Measurements from ENCODE around the gene UBE2D2.

The UBE2D2 gene

GRCh38 chr5:139565411-139566305 lies 4.5 kb downstream of the UBE2D2 start:
- ChIA-PET CTCF (interaction anchor here (0.5 to 3.2 kb wide), 4 partner anchors 9 to 579 kb away, joined by 3 to 15 read pairs (median 4); no protein-coding TSS in a partner anchor), POLR2A (no interaction called here)
- TF ChIP-seq FOXK2 (IDR thresholded peaks at IDR 0.05) (no peak), LEF1 (IDR thresholded peaks at IDR 0.05; ENCODE audit: borderline replicate concordance) (no peak), BHLHE40 (IDR thresholded peaks at IDR 0.05; ENCODE audit: borderline replicate concordance) (no peak), NFRKB (IDR thresholded peaks at IDR 0.05) (no peak), ELF4 (IDR thresholded peaks at IDR 0.05) (no peak), TARDBP (IDR thresholded peaks at IDR 0.05) (no peak), SP1 (IDR thresholded peaks at IDR 0.05) (no peak), SUZ12 (IDR thresholded peaks at IDR 0.05) (no peak), ZNF384 (IDR thresholded peaks at IDR 0.05) (no peak), ARNT (IDR thresholded peaks at IDR 0.05) (no peak), HDGF (IDR thresholded peaks at IDR 0.05; ENCODE audit: borderline replicate concordance) (no peak), FOXA1 (IDR thresholded peaks at IDR 0.05) (no peak), CTBP1 (IDR thresholded peaks at IDR 0.05; ENCODE audit: borderline replicate concordance) (no peak), PKNOX1 (IDR thresholded peaks at IDR 0.05) (no peak)
- no peak for DNase-seq (ENCODE audit: extremely low spot score)

- DNase-seq (ENCODE audit: extremely low spot score) = no peak
- ChIA-PET POLR2A (no interaction called here), CTCF (interaction anchor here (0.5 to 3.2 kb wide), 3 partner anchors 8 to 215 kb away, joined by 5 to 15 read pairs (median 7); no protein-coding TSS in a partner anchor)
- TF ChIP-seq SUZ12 (IDR thresholded peaks at IDR 0.05) (no peak), ELF4 (IDR thresholded peaks at IDR 0.05) (no peak), LEF1 (IDR thresholded peaks at IDR 0.05; ENCODE audit: borderline replicate concordance) (no peak)
Measured at GRCh38 chr5:139566611-139567010, 5.5 kb downstream of the UBE2D2 start.

- ChIA-PET POLR2A (interaction anchor here (1.4 kb wide), 1 partner anchor 9 kb away, joined by 7 read pairs; the partner anchor contains the start of gene UBE2D2), CTCF (interaction anchor here (0.6 kb wide), 2 partner anchors 10 to 30 kb away, joined by 3 to 4 read pairs; no protein-coding TSS in a partner anchor)
- DNase-seq (ENCODE audit: extremely low spot score) = no peak
- TF ChIP-seq FOXM1 (IDR thresholded peaks at IDR 0.05; ENCODE audit: borderline replicate concordance) (no peak), NFRKB (IDR thresholded peaks at IDR 0.05) (no peak), ARNT (IDR thresholded peaks at IDR 0.05) (no peak), BHLHE40 (IDR thresholded peaks at IDR 0.05; ENCODE audit: borderline replicate concordance) (no peak), SUZ12 (IDR thresholded peaks at IDR 0.05) (no peak), FOXK2 (IDR thresholded peaks at IDR 0.05) (no peak), ZNF384 (IDR thresholded peaks at IDR 0.05) (no peak), TARDBP (IDR thresholded peaks at IDR 0.05) (no peak), CTBP1 (IDR thresholded peaks at IDR 0.05; ENCODE audit: borderline replicate concordance) (no peak), ELF4 (IDR thresholded peaks at IDR 0.05) (no peak), SP1 (IDR thresholded peaks at IDR 0.05) (no peak), FOXA1 (IDR thresholded peaks at IDR 0.05) (no peak), L3MBTL2 (conservative IDR thresholded peaks at IDR 0.05) (no peak), LEF1 (IDR thresholded peaks at IDR 0.05; ENCODE audit: borderline replicate concordance) (no peak)
Measured at GRCh38 chr5:139569270-139569955, 8.3 kb downstream of the UBE2D2 start.

GRCh38 chr5:139571543-139571942 lies 10.4 kb downstream of the UBE2D2 start:
- TF ChIP-seq HDGF (IDR thresholded peaks at IDR 0.05; ENCODE audit: borderline replicate concordance) = no peak
- TF ChIP-seq FOXM1 (IDR thresholded peaks at IDR 0.05; ENCODE audit: borderline replicate concordance) = no peak
- no peak for TF ChIP-seq SP1 (IDR thresholded peaks at IDR 0.05)
- no peak for TF ChIP-seq CTBP1 (IDR thresholded peaks at IDR 0.05; ENCODE audit: borderline replicate concordance)
- no peak for TF ChIP-seq FOXK2 (IDR thresholded peaks at IDR 0.05)
- TF ChIP-seq FOXA1 (IDR thresholded peaks at IDR 0.05) = no peak
- no peak for TF ChIP-seq TARDBP (IDR thresholded peaks at IDR 0.05)
- TF ChIP-seq NFRKB (IDR thresholded peaks at IDR 0.05) = no peak
- no peak for TF ChIP-seq BHLHE40 (IDR thresholded peaks at IDR 0.05; ENCODE audit: borderline replicate concordance)
- no peak for TF ChIP-seq SUZ12 (IDR thresholded peaks at IDR 0.05)
- CTCF ChIA-PET = no interaction called here
- DNase-seq (ENCODE audit: extremely low spot score) = no peak
- POLR2A ChIA-PET = interaction anchor here (1.1 kb wide), 1 partner anchor 8 kb away, joined by 3 read pairs; no protein-coding TSS in a partner anchor

- POLR2A ChIA-PET = interaction anchor here (1.1 to 1.4 kb wide), 2 partner anchors 9 to 10 kb away, joined by 3 read pairs; no protein-coding TSS in a partner anchor
- DNase-seq (ENCODE audit: extremely low spot score) = no peak
- CTCF ChIA-PET = interaction anchor here (0.6 kb wide), 2 partner anchors 76 to 166 kb away, joined by 3 read pairs; partner anchors contain the start of gene CXXC5
- no peak for TF ChIP-seq PKNOX1 (IDR thresholded peaks at IDR 0.05)
- no peak for TF ChIP-seq NFRKB (IDR thresholded peaks at IDR 0.05)
- no peak for TF ChIP-seq FOXM1 (IDR thresholded peaks at IDR 0.05; ENCODE audit: borderline replicate concordance)
- no peak for TF ChIP-seq SUZ12 (IDR thresholded peaks at IDR 0.05)
- TF ChIP-seq ELF4 (IDR thresholded peaks at IDR 0.05) = no peak
- TF ChIP-seq ARNT (IDR thresholded peaks at IDR 0.05) = no peak
- no peak for TF ChIP-seq ZNF384 (IDR thresholded peaks at IDR 0.05)
- no peak for TF ChIP-seq SP1 (IDR thresholded peaks at IDR 0.05)
- no peak for TF ChIP-seq FOXA1 (IDR thresholded peaks at IDR 0.05)
- no peak for TF ChIP-seq CTBP1 (IDR thresholded peaks at IDR 0.05; ENCODE audit: borderline replicate concordance)
- no peak for TF ChIP-seq L3MBTL2 (conservative IDR thresholded peaks at IDR 0.05)
- TF ChIP-seq FOXK2 (IDR thresholded peaks at IDR 0.05) = no peak
- TF ChIP-seq LEF1 (IDR thresholded peaks at IDR 0.05; ENCODE audit: borderline replicate concordance) = no peak
- TF ChIP-seq TARDBP (IDR thresholded peaks at IDR 0.05) = no peak
- no peak for TF ChIP-seq HDGF (IDR thresholded peaks at IDR 0.05; ENCODE audit: borderline replicate concordance)
- TF ChIP-seq BHLHE40 (IDR thresholded peaks at IDR 0.05; ENCODE audit: borderline replicate concordance) = no peak
Measured at GRCh38 chr5:139571966-139572365, 10.8 kb downstream of the UBE2D2 start.

All from HEK293T (cell line).